Gastroesophageal sphincter (tissue), 4 donors: ENCODE measurements around the gene GDF2. TPM values are rescaled to one million over a fixed set of nuclear protein-coding genes. Genes with fewer than 3 reads are reported as not detected.

Experiments used
- ATAC-seq: fragments of 150-250 bp; one replicate; pipeline ENCODE4 v1.9.1; 2016; ENCODE audit warnings: mild to moderate bottlenecking, moderate library complexity
- H3K27ac ChIP-seq, 4 donors: fragments of 200-600 bp; sonication (generic) in 3 of 4; 1 replicate in 3 of 4; 2 replicates in 1 of 4; pipeline ENCODE4 v1.5.1; 2016 to 2019
- H3K27me3 ChIP-seq: fragments of 200-600 bp; sonication (generic); one replicate; pipeline ENCODE4 v1.5.1; 2019
- H3K36me3 ChIP-seq, 2 donors: fragments of 200-600 bp; sonication (generic); one replicate each; pipeline ENCODE4 v1.5.1; 2019; ENCODE audit warnings: control low read depth in 1 of 2
- H3K4me1 ChIP-seq, 3 donors: fragments of 200-600 bp; sonication (generic); 1 replicate in 2 of 3; 2 replicates in 1 of 3; pipeline ENCODE4 v1.5.1; 2016 to 2019; ENCODE audit warnings: control low read depth in 2 of 3
- H3K4me3 ChIP-seq, 2 donors: fragments of 200-600 bp; sonication (generic); one replicate each; pipeline ENCODE4 v1.5.1; 2019; ENCODE audit warnings: mild to moderate bottlenecking in 1 of 2, moderate library complexity in 1 of 2
- H3K9me3 ChIP-seq, 3 donors: fragments of 200-600 bp; sonication (generic); one replicate each; pipeline ENCODE4 v1.5.1; 2017 to 2019; ENCODE audit warnings: control low read depth in 2 of 3
- EP300 ChIP-seq: sonication (generic); formaldehyde crosslinking; IDR thresholded peaks from one replicate; pipeline ENCODE4 v1.6.1; 2017; ENCODE audit warnings: antibody characterized with exemption, mild to moderate bottlenecking
- POLR2A ChIP-seq, 2 donors: fragments of 450-650 bp; IDR thresholded peaks; one replicate each; pipeline ENCODE4 v1.6.1; 2017; ENCODE audit warnings: antibody characterized with exemption in 2 of 2, mild to moderate bottlenecking in 2 of 2, moderate library complexity in 1 of 2
- POLR2AphosphoS5 ChIP-seq: sonication (generic); formaldehyde crosslinking; IDR thresholded peaks from one replicate; pipeline ENCODE4 v1.6.1; 2017; ENCODE audit warnings: antibody characterized with exemption
- WGBS, 2 donors: methylation state at CpG; one replicate each; pipeline ENCODE4 v1.1.5; 2018; ENCODE audit warnings: low coverage in 1 of 2; 5-methylcytosine and 5-hydroxymethylcytosine counted together
- total RNA-seq, 4 donors: library from RNA; depleted of rRNA; stranded (reverse); fragments of >200 nt; gene quantifications; one replicate each; pipeline ENCODE4 v1.1.0, GENCODE V29; 2016
- TF ChIP-seq, protein P1 (sequence below), 4 experiments: fragments of 200-600 bp in 2 of 4; fragments of 450-650 bp in 2 of 4; sonication (generic) in 1 of 4; IDR thresholded peaks; one replicate each; pipeline ENCODE4 v1.5.1; 2017 to 2019; ENCODE audit warnings: antibody characterized with exemption in 4 of 4, mild to moderate bottlenecking in 2 of 4, moderate library complexity in 2 of 4

Gene GDF2
- total RNA-seq, 4 donors from 2014 or later, result not detected

DNA sequence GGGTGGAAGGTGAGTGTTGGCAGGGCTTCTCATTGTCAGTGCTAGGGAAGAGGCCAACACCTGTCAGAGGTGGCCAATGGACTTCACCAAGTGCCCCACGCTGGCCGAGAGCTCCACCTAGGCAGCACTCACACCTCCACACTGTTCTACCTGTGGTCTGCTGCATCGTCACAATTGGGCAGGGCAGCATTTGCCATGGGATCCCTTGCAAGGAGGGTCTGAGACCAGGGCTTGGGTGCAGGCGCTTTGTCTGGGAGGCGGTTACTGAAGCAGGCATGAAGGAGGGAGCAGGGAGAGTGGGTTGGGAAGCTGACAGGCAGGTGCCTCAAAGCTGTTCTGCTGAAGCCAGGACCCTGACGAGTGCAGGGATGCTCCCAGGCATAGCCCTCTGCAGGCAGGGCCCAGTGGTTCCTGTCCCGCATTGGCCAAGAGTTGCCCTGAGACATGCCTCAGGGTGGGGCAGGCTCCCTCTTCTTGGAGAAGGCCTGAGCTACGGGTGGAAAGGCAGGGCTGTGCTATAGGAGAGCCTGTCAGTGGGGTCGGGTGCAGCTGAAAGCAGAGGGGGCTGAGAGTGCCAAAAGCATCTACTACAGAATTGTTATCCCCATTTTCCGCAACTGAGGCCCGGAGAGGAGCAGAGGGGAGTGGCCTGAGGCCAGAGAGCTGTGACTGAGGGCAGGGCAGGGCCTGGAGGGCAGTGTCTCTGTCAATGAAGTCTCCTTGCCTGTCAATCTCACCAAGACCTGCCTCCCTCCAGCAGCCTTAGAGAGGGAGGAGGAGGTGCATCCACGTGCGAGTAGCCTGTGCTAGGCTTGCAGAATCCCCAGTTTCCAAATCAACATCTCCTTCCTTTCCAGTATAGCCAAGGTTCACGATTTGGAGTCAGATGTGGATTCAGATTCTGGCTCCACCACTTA, 29.9 kb downstream of the GDF2 start:
- Histone ChIP-seq H3K4me3 (no peak overlapping the region), H3K27ac (no peak overlapping the region), H3K27me3 (no peaks in the 10 kb centered on the region), H3K36me3 (no peaks in the 10 kb centered on the region), H3K9me3 (no peaks in the 10 kb centered on the region), H3K4me1 (no peaks in the 10 kb centered on the region)
- 80 to 93% methylated on average over 1 to 3 of the region's 14 CpGs for WGBS, 2 donors
- TF ChIP-seq EP300, result no peak
- no peak for TF ChIP-seq POLR2A (IDR thresholded peaks at IDR 0.05)
- TF ChIP-seq, protein P1, sequence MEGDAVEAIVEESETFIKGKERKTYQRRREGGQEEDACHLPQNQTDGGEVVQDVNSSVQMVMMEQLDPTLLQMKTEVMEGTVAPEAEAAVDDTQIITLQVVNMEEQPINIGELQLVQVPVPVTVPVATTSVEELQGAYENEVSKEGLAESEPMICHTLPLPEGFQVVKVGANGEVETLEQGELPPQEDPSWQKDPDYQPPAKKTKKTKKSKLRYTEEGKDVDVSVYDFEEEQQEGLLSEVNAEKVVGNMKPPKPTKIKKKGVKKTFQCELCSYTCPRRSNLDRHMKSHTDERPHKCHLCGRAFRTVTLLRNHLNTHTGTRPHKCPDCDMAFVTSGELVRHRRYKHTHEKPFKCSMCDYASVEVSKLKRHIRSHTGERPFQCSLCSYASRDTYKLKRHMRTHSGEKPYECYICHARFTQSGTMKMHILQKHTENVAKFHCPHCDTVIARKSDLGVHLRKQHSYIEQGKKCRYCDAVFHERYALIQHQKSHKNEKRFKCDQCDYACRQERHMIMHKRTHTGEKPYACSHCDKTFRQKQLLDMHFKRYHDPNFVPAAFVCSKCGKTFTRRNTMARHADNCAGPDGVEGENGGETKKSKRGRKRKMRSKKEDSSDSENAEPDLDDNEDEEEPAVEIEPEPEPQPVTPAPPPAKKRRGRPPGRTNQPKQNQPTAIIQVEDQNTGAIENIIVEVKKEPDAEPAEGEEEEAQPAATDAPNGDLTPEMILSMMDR (IDR thresholded peaks at IDR 0.05), result no peak
- no peak for TF ChIP-seq POLR2AphosphoS5
- ATAC-seq, result no peak

DNA sequence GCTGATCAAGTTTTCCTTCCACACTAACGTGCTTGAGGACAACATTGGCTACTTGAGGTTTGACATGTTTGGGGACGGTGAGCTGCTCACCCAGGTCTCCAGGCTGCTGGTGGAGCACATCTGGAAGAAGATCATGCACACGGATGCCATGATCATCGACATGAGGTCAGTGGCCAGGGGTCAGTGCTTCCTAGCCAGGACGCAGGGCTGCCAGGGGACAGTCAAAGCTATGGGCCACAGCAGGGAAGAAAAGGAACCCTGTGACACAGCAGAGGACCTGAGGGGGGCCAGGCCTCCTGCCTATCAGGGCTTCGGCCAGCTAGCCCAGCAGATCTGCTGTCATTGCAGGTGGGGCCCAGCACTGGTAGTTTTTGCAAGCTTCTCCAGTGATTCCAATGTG, 31.1 kb downstream of the GDF2 start:
- H3K27ac ChIP-seq, result no peak overlapping the region
- no peaks in the 10 kb centered on the region for H3K4me1 ChIP-seq
- no CpG with 5 or more reads among the region's 6 CpGs for WGBS, 2 donors
- TF ChIP-seq POLR2A (IDR thresholded peaks at IDR 0.05), result no peak
- TF ChIP-seq, protein P1 (IDR thresholded peaks at IDR 0.05), result no peak
- no peaks in the 10 kb centered on the region for H3K27me3 ChIP-seq
- H3K36me3 ChIP-seq, result no peaks in the 10 kb centered on the region
- no peak overlapping the region for H3K4me3 ChIP-seq
- ATAC-seq, result no peak
- no peaks in the 10 kb centered on the region for H3K9me3 ChIP-seq

DNA sequence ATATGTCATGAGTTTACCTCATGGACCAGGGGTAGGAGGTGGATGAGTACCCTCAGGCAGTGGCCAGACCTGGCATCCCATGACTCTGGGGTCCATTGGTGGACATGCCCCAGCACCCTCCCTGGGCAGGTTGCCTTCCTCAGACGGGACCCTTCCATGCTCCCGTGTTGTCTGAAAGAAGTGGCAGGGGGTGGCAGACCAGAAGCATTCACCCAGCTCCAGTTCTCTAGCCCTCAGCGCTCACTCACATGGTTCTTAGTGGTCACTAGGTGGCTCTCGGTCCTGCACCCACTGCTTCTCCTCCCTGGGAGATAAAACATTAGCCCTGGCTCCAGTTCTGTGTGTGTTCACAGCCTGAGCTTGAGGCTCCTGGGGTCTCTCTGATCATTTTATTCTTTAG, 31.9 kb downstream of the GDF2 start:
- Histone ChIP-seq H3K4me1 (no peaks in the 10 kb centered on the region), H3K4me3 (no peak overlapping the region), H3K27ac (no peak overlapping the region), H3K9me3 (no peaks in the 10 kb centered on the region), H3K27me3 (no peaks in the 10 kb centered on the region), H3K36me3 (no peaks in the 10 kb centered on the region)
- no peak for ATAC-seq
- WGBS, 2 donors, result 61 to 64% methylated on average over 3 to 4 of the region's 4 CpGs
- no peak for TF ChIP-seq EP300
- TF ChIP-seq, protein P1 (IDR thresholded peaks at IDR 0.05), result no peak
- no peak for TF ChIP-seq POLR2AphosphoS5
- no peak for TF ChIP-seq POLR2A (IDR thresholded peaks at IDR 0.05)

DNA sequence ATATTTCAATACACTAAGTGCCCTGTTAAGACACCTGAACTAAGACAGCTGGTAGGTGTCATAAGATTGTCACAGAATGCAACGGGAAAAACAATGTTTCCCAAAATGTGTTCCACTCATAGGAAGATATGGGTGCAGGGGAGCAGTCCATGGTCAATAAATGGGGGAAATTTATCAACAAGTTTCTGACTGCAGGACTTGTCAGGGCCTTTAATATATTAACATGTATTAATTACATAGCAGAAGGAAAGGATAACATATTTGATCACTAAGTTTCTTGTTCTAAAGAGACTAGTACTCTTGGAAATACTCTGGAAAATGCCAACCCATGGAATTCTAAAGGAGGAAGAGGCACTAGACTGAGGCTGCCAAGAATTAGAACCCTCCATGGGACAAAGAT, 32.6 kb downstream of the GDF2 start:
- WGBS, 2 donors, result 50 to 75% methylated on average over 1 of the region's 1 CpG
- no peaks in the 10 kb centered on the region for H3K36me3 ChIP-seq
- H3K4me3 ChIP-seq, result no peak overlapping the region
- H3K27me3 ChIP-seq, result no peaks in the 10 kb centered on the region
- no peak overlapping the region for H3K27ac ChIP-seq
- TF ChIP-seq POLR2AphosphoS5, result no peak
- TF ChIP-seq EP300, result no peak
- no peak for TF ChIP-seq POLR2A (IDR thresholded peaks at IDR 0.05)
- TF ChIP-seq, protein P1 (IDR thresholded peaks at IDR 0.05), result no peak
- no peak for ATAC-seq
- H3K9me3 ChIP-seq, result no peaks in the 10 kb centered on the region
- H3K4me1 ChIP-seq, result no peaks in the 10 kb centered on the region

DNA sequence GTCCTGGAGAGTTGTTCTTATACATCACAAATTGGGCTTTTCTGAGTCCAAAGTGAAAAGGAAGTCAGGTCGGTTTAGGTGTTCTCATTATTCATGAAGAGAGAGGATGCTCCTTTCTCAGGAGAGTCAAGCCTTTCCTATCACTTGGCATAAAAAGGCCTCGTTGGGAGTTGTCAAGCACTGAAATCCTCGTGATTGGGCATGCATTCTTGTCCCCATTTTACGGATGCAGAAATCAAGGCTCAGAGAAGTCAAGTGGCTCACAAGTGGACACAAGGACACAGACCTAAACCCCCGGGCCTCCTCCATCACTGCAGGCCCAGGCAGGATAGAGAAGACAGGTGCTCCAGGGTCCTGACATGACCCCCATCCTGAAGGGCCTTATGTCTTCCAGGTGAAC, 34.5 kb downstream of the GDF2 start:
- no peaks in the 10 kb centered on the region for H3K36me3 ChIP-seq
- TF ChIP-seq POLR2AphosphoS5, result no peak
- TF ChIP-seq EP300, result no peak
- TF ChIP-seq, protein P1 (IDR thresholded peaks at IDR 0.05), result no peak
- TF ChIP-seq POLR2A (IDR thresholded peaks at IDR 0.05), result no peak
- H3K4me1 ChIP-seq, result no peaks in the 10 kb centered on the region
- 85 to 100% methylated on average over 2 to 4 of the region's 5 CpGs for WGBS, 2 donors
- no peaks in the 10 kb centered on the region for H3K9me3 ChIP-seq
- ATAC-seq, result no peak
- H3K4me3 ChIP-seq, result no peak overlapping the region
- H3K27me3 ChIP-seq, result no peaks in the 10 kb centered on the region
- no peak overlapping the region for H3K27ac ChIP-seq
